Measurements from ENCODE around the gene ZNF674.
"Not testable (repeated sequence)": the region's sequence is repeated elsewhere in the genome, so short reads cannot be mapped to it uniquely, and the experiment has no call there.

Gene ZNF674

DNA sequence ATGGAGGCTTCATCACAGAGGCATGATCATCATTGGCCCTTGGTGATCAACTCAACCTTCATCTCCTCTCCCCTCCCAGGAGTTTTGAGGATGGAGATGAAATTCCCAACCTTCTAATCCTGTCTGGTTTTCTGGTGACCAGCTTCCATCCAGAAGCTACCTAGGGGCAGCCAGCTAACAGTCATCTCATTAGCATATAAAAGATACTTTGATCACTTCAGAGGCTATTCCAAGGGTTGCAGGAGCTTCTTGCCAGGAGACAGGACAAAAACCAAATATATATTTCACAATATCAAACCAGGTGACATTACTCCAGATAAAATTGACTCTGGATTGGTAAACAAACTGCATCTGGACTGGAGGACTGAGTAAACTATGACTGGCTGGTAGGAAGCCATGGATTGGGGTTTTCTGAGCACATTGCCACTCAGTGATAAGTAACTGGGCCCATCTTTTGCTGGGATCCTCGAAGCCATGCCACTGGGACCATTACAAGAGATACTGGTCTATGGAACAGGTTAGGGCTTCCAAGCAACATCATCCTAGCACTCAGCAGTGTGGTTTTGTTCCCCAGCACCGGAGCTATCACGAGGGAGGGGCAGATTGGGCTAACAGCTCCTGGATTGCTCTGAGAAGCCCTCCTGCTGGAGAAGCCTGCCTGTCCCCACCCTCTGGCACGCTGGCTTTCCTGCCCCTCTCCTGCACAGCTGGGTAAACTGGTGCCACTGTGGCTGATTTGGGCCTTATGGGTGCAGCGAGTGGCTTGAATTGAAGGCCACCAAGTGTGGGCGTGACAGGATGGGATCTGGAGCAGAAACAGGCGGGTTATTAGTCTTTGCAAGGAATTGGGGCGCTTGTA, 84.2 kb downstream of the ZNF674 start:
- not testable (repeated sequence) for ATAC-seq

GRCh38 chrX:46459603-46460002, 85.6 kb downstream of the ZNF674 start:
- ATAC-seq, result no peak

DNA sequence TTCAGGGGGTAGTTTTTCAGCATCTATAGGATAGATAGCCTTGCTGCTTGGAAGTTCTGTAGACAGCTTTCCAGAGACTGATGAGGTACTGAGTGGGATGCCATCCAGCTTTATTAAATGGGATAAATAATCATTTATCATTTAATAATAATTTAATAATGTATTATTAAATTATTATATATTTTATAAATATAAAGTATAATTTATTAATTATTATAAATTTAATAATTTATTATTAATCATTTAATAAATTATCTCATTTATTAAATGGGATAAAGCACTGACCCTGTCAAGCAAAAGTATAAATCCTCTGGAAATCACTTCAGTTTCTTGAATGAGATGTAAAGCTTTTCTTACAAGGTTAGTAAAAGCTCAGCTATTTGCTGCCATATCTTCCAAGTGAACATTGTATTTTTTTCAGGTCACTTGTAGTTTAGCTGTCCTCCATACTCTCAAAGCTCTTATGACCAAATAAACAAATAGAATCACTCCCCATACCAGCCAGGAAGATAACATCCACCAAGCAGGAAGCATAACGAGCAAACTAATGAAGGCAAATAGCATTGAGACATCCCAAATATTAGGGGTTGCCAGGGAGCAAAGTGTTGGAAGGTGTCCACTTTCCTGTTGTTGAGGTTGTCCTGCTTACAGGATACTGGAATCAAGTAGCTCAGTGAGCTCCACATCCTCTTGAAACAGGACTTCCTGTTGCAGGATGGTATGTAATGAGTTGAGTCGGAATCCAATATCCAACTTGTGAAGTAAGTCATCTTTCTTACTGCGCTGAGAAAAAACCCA, 88.9 kb downstream of the ZNF674 start:
- ATAC-seq, result no peak

Measured in activated CD4-positive, CD25-positive, alpha-beta regulatory T cell treated with anti-CD3 and anti-CD28 coated beads, Interleukin-2, amount 50 U/mL, for 24 hours (primary cell).